D721Med (cell line): ENCODE data around the gene AP2A2.

ENCODE experiments used
- DNase-seq: peaks from one replicate; pipeline ENCODE4 v3.0.0; 2011; ENCODE audit warnings: low spot score; ENCODE audit not compliant: insufficient read length
- FAIRE-seq: peaks from 2 replicates; lab custom pipeline; 2011; peaks lifted over from hg19 to GRCh38; lab: Jason Lieb, UNC
- TF ChIP-seq, protein P1 (sequence below): IDR thresholded peaks from 2 replicates; pipeline ENCODE4 v1.5.1; 2012; ENCODE audit warnings: mild to moderate bottlenecking, control low read depth; ENCODE audit not compliant: insufficient read depth; ENCODE audit errors: missing control alignments

Gene AP2A2

DNA sequence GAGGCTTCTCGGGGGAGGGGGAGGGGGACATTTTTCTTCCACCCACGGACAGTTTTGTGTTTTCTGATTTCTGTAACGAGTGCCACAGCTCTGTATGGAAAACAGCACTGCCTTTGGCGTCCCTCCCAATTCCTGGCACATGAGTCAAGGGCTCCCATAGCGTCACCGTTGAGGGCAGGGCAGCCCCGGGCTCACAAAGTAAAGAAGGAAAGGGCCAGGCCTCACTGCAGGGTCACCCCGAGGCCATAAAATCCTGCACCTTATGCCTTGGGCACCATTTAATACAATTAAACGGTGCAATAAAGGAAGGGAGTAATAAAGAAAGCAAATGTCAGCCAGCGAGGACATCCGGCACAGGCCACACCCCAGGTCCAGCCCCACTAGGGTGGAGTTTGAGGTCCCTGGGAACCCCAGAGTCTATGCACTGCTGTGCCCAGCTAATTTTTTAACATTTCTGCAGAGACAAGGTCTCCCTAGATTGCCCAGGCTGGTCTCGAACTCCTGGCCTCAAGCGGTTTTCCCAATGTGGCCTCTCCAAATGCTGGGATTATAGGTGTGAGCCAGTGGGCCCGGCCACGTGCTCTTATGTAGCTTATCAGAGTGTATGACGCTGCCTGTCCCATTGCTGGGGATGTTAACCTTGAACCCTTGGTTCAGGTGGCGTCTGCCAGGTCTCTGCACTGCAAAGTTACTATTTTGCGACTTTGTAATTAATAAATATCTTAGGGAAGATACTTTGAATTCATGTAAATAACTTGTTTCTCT lies 135.4 kb downstream of the AP2A2 start:
- no peak for DNase-seq
- TF ChIP-seq, protein P1, sequence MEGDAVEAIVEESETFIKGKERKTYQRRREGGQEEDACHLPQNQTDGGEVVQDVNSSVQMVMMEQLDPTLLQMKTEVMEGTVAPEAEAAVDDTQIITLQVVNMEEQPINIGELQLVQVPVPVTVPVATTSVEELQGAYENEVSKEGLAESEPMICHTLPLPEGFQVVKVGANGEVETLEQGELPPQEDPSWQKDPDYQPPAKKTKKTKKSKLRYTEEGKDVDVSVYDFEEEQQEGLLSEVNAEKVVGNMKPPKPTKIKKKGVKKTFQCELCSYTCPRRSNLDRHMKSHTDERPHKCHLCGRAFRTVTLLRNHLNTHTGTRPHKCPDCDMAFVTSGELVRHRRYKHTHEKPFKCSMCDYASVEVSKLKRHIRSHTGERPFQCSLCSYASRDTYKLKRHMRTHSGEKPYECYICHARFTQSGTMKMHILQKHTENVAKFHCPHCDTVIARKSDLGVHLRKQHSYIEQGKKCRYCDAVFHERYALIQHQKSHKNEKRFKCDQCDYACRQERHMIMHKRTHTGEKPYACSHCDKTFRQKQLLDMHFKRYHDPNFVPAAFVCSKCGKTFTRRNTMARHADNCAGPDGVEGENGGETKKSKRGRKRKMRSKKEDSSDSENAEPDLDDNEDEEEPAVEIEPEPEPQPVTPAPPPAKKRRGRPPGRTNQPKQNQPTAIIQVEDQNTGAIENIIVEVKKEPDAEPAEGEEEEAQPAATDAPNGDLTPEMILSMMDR: no peak
- no peak for FAIRE-seq
